HepG2 (cell line): Measurements from ENCODE around the gene YY2. TPM values are rescaled to one million over a fixed set of nuclear protein-coding genes. Genes with fewer than 3 reads are reported as not detected.
A peak's percentile ranks its signal among the peaks of the same experiment; 100 is the strongest.

Experiments
- MATR3 ChIP-seq: sonication (generic); formaldehyde crosslinking; IDR thresholded peaks from 2 replicates; pipeline ENCODE4 v1.4.0; 2020; ENCODE audit warnings: missing genetic modification reagents
- ZEB1 ChIP-seq: IDR thresholded peaks from 2 replicates; pipeline ENCODE4 v1.6.1; 2012; ENCODE audit warnings: mild to moderate bottlenecking, low read depth, inconsistent platforms; ENCODE audit not compliant: insufficient replicate concordance
- ZHX2 ChIP-seq, 2 experiments: sonication (generic) in 1 of 2; formaldehyde crosslinking in 1 of 2; IDR thresholded peaks; 2 replicates each; pipeline versions ENCODE4 v1.6.1 to v1.9.0; 2014 to 2022; ENCODE audit warnings: antibody characterized with exemption in 1 of 2, borderline replicate concordance in 1 of 2, inconsistent platforms in 1 of 2, low read depth in 1 of 2, missing genetic modification reagents in 1 of 2
- ZNF280D ChIP-seq: sonication (generic); formaldehyde crosslinking; IDR thresholded peaks from 2 replicates; pipeline ENCODE4 v1.5.1; 2020; ENCODE audit warnings: mild to moderate bottlenecking, missing genetic modification reagents
- ZNF773 ChIP-seq: sonication (generic); formaldehyde crosslinking; IDR thresholded peaks from 2 replicates; pipeline ENCODE4 v1.4.0; 2020; ENCODE audit warnings: missing genetic modification reagents, borderline replicate concordance
- polyA plus RNA-seq, 8 experiments: library from polyadenylated mRNA; depleted of rRNA in 3 of 8; stranded (reverse) in 7 of 8; unstranded in 1 of 8; fragments of >200 nt; fragmentation: Illumina TruSeq in 4 of 8; extraction: Trizol in 4 of 8; gene quantifications; 2 replicates each; pipeline versions ENCODE4 v1.2.1 to v1.2.3, GENCODE V29; 2011 to 2016; ENCODE audit warnings: low read depth in 4 of 8, missing spikeins in 1 of 8, mixed read lengths in 1 of 8; ENCODE audit not compliant: insufficient read depth in 1 of 8
- total RNA-seq, 5 experiments: library from RNA; depleted of rRNA; stranded (reverse); fragments of >200 nt; fragmentation: Illumina TruSeq; extraction: Trizol; gene quantifications; 2 replicates each; pipeline ENCODE4 v1.2.3, GENCODE V29; 2016; ENCODE audit warnings: low read depth in 1 of 5
- TF ChIP-seq, protein P1 (sequence below): IDR thresholded peaks from 2 replicates; pipeline ENCODE4 v1.6.1; 2016; ENCODE audit warnings: low read depth, missing genetic modification reagents, missing compliant biosample characterization
- TF ChIP-seq, protein P2 (sequence below): sonication (generic); formaldehyde crosslinking; IDR thresholded peaks from 2 replicates; pipeline ENCODE4 v1.4.0; 2020; ENCODE audit warnings: missing genetic modification reagents; ENCODE audit errors: not compliant biosample characterization

YY2 gene
- total and polyA plus RNA-seq, 2 of the 13 experiments (the other 11 are each of a cell fraction or from before 2014, with no cell fraction given): 0.34 to 0.44 TPM

DNA sequence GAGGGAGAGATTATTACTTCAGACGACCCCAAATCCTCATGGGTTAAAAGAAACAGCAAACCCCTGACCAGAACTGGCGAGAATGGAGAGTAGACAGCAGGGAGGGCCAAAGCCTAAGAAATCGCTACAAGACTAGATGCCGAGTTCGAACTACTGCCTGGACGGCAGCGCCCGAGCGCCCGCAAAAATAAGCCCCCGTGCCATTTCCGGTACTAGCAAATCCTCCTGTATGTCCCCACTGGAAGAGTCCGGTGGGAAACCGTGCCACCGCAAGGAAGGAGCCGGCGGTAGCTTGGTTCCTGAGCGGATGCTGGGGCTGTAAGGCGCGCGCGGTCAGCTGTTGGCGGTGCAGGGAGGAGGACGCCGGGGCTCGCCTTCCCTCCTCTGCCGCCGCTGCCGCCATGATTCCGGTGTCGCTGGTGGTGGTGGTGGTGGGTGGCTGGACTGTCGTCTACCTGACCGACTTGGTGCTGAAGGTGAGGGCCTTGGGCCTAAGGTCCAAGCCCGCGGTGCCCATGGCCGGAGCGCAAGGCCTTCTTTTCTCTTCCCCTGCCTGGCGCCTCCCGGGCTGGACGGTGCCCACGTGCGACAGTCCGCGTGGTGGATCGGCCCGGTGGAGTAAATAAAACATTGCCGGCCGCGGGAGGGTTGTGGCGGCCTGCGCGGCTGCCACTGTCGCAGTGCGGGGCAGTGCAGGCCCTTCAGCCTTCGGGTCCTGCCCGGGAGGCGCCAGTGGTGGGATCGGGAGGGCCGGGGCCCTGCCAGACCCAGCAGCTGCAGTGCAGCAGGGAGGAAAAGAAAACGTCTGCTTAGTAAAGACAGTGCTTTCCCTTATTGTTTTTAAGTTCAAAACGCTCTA lies 16.2 kb upstream of the YY2 start, which contains the start of gene MBTPS2 (continued):
- TF ChIP-seq, protein P1, sequence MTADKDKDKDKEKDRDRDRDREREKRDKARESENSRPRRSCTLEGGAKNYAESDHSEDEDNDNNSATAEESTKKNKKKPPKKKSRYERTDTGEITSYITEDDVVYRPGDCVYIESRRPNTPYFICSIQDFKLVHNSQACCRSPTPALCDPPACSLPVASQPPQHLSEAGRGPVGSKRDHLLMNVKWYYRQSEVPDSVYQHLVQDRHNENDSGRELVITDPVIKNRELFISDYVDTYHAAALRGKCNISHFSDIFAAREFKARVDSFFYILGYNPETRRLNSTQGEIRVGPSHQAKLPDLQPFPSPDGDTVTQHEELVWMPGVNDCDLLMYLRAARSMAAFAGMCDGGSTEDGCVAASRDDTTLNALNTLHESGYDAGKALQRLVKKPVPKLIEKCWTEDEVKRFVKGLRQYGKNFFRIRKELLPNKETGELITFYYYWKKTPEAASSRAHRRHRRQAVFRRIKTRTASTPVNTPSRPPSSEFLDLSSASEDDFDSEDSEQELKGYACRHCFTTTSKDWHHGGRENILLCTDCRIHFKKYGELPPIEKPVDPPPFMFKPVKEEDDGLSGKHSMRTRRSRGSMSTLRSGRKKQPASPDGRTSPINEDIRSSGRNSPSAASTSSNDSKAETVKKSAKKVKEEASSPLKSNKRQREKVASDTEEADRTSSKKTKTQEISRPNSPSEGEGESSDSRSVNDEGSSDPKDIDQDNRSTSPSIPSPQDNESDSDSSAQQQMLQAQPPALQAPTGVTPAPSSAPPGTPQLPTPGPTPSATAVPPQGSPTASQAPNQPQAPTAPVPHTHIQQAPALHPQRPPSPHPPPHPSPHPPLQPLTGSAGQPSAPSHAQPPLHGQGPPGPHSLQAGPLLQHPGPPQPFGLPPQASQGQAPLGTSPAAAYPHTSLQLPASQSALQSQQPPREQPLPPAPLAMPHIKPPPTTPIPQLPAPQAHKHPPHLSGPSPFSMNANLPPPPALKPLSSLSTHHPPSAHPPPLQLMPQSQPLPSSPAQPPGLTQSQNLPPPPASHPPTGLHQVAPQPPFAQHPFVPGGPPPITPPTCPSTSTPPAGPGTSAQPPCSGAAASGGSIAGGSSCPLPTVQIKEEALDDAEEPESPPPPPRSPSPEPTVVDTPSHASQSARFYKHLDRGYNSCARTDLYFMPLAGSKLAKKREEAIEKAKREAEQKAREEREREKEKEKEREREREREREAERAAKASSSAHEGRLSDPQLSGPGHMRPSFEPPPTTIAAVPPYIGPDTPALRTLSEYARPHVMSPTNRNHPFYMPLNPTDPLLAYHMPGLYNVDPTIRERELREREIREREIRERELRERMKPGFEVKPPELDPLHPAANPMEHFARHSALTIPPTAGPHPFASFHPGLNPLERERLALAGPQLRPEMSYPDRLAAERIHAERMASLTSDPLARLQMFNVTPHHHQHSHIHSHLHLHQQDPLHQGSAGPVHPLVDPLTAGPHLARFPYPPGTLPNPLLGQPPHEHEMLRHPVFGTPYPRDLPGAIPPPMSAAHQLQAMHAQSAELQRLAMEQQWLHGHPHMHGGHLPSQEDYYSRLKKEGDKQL (CRISPR knock-in tag): no peak
- TF ChIP-seq ZNF773 (no peak), ZNF280D (CRISPR knock-in tag) (peak; percentile 82; the same call in 1 of the 2 replicates), MATR3 (no peak), ZEB1 (peak; percentile 38), ZHX2 (IDR thresholded peaks at IDR 0.05; ENCODE audit: low read depth) (peak; percentile 60; the same call in 1 of the 2 replicates), ZHX2 (CRISPR knock-in tag; IDR thresholded peaks at IDR 0.05; ENCODE audit: borderline replicate concordance) (no peak)
- TF ChIP-seq, protein P2, sequence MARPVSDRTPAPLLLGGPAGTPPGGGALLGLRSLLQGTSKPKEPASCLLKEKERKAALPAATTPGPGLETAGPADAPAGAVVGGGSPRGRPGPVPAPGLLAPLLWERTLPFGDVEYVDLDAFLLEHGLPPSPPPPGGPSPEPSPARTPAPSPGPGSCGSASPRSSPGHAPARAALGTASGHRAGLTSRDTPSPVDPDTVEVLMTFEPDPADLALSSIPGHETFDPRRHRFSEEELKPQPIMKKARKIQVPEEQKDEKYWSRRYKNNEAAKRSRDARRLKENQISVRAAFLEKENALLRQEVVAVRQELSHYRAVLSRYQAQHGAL (CRISPR knock-in tag): no peak
